RWPE1 (cell line): ENCODE results near the gene IL4R.

Experiments used
- CTCF ChIA-PET: fragments of 350-600 bp; sonication (Branson Sonifier 250); formaldehyde crosslinking; extraction: SDS; loops from one replicate; lab custom pipeline; 2021; lab: Yijun Ruan, JAX
- POLR2A ChIA-PET: fragments of 400-600 bp; formaldehyde crosslinking; extraction: SDS; loops from one replicate; lab custom pipeline; 2020; ENCODE audit warnings: antibody characterized with exemption; ENCODE audit not compliant: low non-redundant PET; lab: Yijun Ruan, JAX
- DNase-seq: peaks from one replicate; pipeline ENCODE4 v3.0.0; 2012; ENCODE audit warnings: low spot score
- H3K27ac ChIP-seq: fragments of 450-650 bp; 2 replicates; pipeline ENCODE4 v1.5.1; 2017
- CTCF ChIP-seq: fragments of 450-650 bp; conservative IDR thresholded peaks from 2 replicates; pipeline ENCODE4 v1.5.1; 2017; ENCODE audit warnings: low read depth, mild to moderate bottlenecking

The IL4R gene

GRCh38 chr16:27313422-27314160 lies at the start of gene IL4R:
Gene IL4R (plus strand): TSS chr16:27313974. CDS start chr16:27340204, 26,230 bp downstream.
- no peak for TF ChIP-seq CTCF
- peak within 1 kb of the TSS; percentile 97 for H3K27ac ChIP-seq
- peak; percentile 35 for DNase-seq

GRCh38 chr16:27264151-27264550 lies 49.6 kb upstream of the IL4R start:
- CTCF ChIA-PET = interaction anchor here (0.6 to 0.7 kb wide), 2 partner anchors 59 to 1987 kb away, joined by 3 to 4 read pairs; no protein-coding TSS in a partner anchor
- DNase-seq = peak; percentile 48
- no peak for TF ChIP-seq CTCF
- H3K27ac ChIP-seq = peak overlapping the region; percentile 48
- POLR2A ChIA-PET = no interaction called here

More at GRCh38 chr16:27313422-27314160, at the start of gene IL4R:
- CTCF ChIA-PET = no interaction called here
- POLR2A ChIA-PET = no interaction called here

GRCh38 chr16:27265982-27266381 lies 47.8 kb upstream of the IL4R start:
- ChIA-PET CTCF (no interaction called here), POLR2A (no interaction called here)
- H3K27ac ChIP-seq = no peak overlapping the region
- DNase-seq = no peak
- no peak for TF ChIP-seq CTCF

GRCh38 chr16:27267037-27267677 lies 46.6 kb upstream of the IL4R start:
- H3K27ac ChIP-seq = no peak overlapping the region
- ChIA-PET POLR2A (no interaction called here), CTCF (interaction anchor here (0.5 kb wide), 1 partner anchor 16 kb away, joined by 3 read pairs; no protein-coding TSS in a partner anchor)
- TF ChIP-seq CTCF = no peak
- no peak for DNase-seq

- peak within 1 kb of the TSS; percentile 69 for H3K27ac ChIP-seq
- ChIA-PET CTCF (interaction anchor here (0.6 kb wide), 2 partner anchors 12 to 220 kb away, joined by 3 read pairs; no protein-coding TSS in a partner anchor), POLR2A (no interaction called here)
- TF ChIP-seq CTCF = 0 out of 2 replicates have a peak, but pooled peaks have one; percentile 8
- peak; percentile 99 for DNase-seq
Measured at GRCh38 chr16:27268376-27269299, 45.1 kb upstream of the IL4R start, which contains the start of gene NSMCE1. Gene NSMCE1 (minus strand): TSS chr16:27268772. CDS start chr16:27257570, 11,202 bp downstream.
